Esophagus squamous epithelium (tissue), 5 donors: Measurements from ENCODE around the gene TIPARP. TPM values are rescaled to one million over a fixed set of nuclear protein-coding genes. Genes with fewer than 3 reads are reported as not detected.
"Not testable (repeated sequence)": the region's sequence is repeated elsewhere in the genome, so short reads cannot be mapped to it uniquely, and the experiment has no call there.

Source experiments
- DNase-seq: peaks from one replicate; lab custom pipeline; 2025; lab: John Stamatoyannopoulos, UW
- H3K27ac ChIP-seq, 4 donors: fragments of 200-600 bp; sonication (generic); one replicate each; pipeline ENCODE4 v1.5.1; 2016 to 2019; ENCODE audit warnings: mild to moderate bottlenecking in 1 of 4
- H3K27me3 ChIP-seq, 4 donors: fragments of 200-600 bp; sonication (generic); 1 replicate in 3 of 4; 2 replicates in 1 of 4; pipeline versions ENCODE4 v1.5.1 to v1.6.0; 2017 to 2021; ENCODE audit warnings: antibody characterized with exemption in 1 of 4
- H3K36me3 ChIP-seq, 3 donors: fragments of 200-600 bp; sonication (generic); one replicate each; pipeline ENCODE4 v1.5.1; 2016 to 2019
- H3K4me1 ChIP-seq, 3 donors: fragments of 200-600 bp; sonication (generic); one replicate each; pipeline ENCODE4 v1.5.1; 2017 to 2019
- H3K4me3 ChIP-seq, 4 donors: fragments of 200-600 bp; sonication (generic); 1 replicate in 3 of 4; 2 replicates in 1 of 4; pipeline ENCODE4 v1.5.1; 2016 to 2019; ENCODE audit warnings: mild to moderate bottlenecking in 2 of 4, moderate library complexity in 1 of 4
- H3K9me3 ChIP-seq, 3 donors: fragments of 200-600 bp; sonication (generic); one replicate each; pipeline ENCODE4 v1.5.1; 2016 to 2019
- POLR2A ChIP-seq, 4 donors: fragments of 450-650 bp; IDR thresholded peaks; one replicate each; pipeline ENCODE4 v1.6.1; 2017; ENCODE audit warnings: antibody characterized with exemption in 4 of 4, mild to moderate bottlenecking in 4 of 4, moderate library complexity in 3 of 4
- WGBS, 2 donors: methylation state at CpG; one replicate each; pipeline ENCODE4 v1.1.5; 2018; 5-methylcytosine and 5-hydroxymethylcytosine counted together
- intact Hi-C: fragments of 100-400 bp; cut with DNase I; formaldehyde crosslinking; loops from one replicate; pipeline ENCODE4 v1.15.0; 2022
- total RNA-seq, 4 donors: library from RNA; depleted of rRNA; stranded (reverse); fragments of >200 nt; gene quantifications; one replicate each; pipeline ENCODE4 v1.1.0, GENCODE V29; 2016
- TF ChIP-seq, protein P1 (sequence below), 6 experiments: fragments of 450-650 bp in 4 of 6; fragments of 200-600 bp in 2 of 6; sonication (generic) in 2 of 6; IDR thresholded peaks; one replicate each; pipeline ENCODE4 v1.5.1; 2016 to 2019; ENCODE audit warnings: antibody characterized with exemption in 6 of 6, mild to moderate bottlenecking in 4 of 6, moderate library complexity in 4 of 6
- donor health status: DM: yes; HTN: yes; CAD: no.

TIPARP gene
- total RNA-seq, 4 donors from 2014 or later: 28.0 to 40.4 (median 38.0) TPM

DNA sequence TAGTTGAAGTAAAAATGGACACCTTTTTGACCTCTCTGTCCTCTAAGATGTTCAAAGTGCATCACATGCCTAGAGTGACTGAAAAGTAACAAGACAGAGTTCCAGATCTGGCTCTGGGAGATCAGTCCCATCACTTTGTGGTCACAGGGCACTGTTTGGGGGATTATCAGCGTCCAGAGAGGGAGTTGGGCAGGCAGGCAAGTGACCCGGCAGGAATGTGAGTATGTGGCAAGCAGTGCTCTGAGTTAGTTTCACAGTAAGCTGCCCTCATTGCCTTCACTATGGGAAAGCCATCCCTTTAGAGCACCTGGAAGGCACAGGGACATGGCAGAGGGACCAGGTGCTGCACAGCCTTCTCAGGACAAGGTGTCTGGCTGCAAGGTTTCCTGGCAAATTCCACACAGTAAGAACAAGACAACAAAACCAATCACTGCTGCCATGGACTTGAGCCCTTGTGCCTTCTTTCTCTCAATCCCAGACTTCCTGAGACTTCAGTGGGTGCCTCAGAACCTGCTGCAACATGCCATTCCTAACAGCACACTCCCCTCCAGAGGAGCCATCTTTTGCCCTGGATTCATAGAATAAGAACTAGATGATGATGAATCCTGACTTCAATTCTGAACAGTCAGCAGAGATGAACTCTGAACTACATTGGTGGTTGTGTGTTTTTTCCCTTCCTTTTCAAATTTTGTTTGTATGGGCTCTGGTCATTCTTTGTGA, 55.2 kb downstream of the TIPARP start:
- Histone ChIP-seq H3K4me3 (no peak overlapping the region), H3K27ac (no peak overlapping the region), H3K4me1 (peaks cover 0 to 27% (median 2%) of the 10 kb centered on the region in 3 donors), H3K27me3 (no peaks in the 10 kb centered on the region), H3K36me3 (no peaks in the 10 kb centered on the region), H3K9me3 (no peaks in the 10 kb centered on the region)
- intact Hi-C loops: no loop called here
- DNase-seq: no peak
- TF ChIP-seq, protein P1, sequence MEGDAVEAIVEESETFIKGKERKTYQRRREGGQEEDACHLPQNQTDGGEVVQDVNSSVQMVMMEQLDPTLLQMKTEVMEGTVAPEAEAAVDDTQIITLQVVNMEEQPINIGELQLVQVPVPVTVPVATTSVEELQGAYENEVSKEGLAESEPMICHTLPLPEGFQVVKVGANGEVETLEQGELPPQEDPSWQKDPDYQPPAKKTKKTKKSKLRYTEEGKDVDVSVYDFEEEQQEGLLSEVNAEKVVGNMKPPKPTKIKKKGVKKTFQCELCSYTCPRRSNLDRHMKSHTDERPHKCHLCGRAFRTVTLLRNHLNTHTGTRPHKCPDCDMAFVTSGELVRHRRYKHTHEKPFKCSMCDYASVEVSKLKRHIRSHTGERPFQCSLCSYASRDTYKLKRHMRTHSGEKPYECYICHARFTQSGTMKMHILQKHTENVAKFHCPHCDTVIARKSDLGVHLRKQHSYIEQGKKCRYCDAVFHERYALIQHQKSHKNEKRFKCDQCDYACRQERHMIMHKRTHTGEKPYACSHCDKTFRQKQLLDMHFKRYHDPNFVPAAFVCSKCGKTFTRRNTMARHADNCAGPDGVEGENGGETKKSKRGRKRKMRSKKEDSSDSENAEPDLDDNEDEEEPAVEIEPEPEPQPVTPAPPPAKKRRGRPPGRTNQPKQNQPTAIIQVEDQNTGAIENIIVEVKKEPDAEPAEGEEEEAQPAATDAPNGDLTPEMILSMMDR (IDR thresholded peaks at IDR 0.05): no peak
- TF ChIP-seq POLR2A (IDR thresholded peaks at IDR 0.05): no peak
- 72 to 100% methylated on average over 1 to 2 of the region's 2 CpGs for WGBS, 2 donors

DNA sequence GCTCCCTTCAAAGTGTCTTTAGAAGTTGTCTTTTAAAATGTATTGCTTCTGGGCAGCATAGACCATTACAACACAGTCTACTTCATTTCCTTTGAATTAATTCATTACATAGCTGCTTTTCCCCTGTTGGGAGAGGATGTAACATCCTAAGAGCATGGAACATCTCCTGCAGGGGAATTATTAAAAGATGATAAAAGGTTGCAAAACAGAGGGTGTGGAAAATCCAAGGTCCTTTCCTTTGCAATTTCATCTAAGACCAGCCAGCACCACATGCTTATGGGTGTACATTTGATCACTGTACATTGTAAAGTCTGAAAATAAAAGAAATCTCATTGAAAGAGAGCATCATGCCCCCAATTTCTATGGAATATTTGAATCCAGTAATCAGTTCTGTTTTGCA, 57.4 kb downstream of the TIPARP start:
- H3K27me3 ChIP-seq: no peaks in the 10 kb centered on the region
- TF ChIP-seq, protein P1 (IDR thresholded peaks at IDR 0.05): no peak
- no peak for TF ChIP-seq POLR2A (IDR thresholded peaks at IDR 0.05)
- no peak for DNase-seq
- no peaks in the 10 kb centered on the region for H3K9me3 ChIP-seq
- H3K27ac ChIP-seq: no peak overlapping the region
- H3K36me3 ChIP-seq: no peaks in the 10 kb centered on the region
- H3K4me3 ChIP-seq: no peak overlapping the region
- H3K4me1 ChIP-seq: peaks cover 0 to 12% (median 2%) of the 10 kb centered on the region in 3 donors
- intact Hi-C loops: no loop called here

DNA sequence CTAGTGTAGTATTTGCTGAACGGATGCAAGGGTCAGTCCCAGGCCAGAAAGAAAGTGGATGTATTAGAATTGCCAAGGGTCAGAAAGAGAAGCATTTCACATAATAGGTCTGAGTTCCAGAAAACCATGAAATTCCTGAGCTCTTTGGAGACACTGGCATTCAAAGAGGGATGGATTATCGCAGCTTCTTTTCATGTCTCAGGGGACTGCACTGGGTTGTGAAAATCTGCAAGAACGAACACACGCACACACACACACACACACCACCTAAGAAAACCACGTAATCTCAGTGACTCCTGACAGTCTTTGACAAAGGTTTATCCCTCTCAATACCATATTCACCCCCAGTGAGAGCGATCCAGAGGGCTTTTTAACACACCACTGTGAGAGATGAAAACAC, 57.9 kb downstream of the TIPARP start:
- intact Hi-C loops: no loop called here
- WGBS, 2 donors: 67 to 68% methylated on average over 6 of the region's 6 CpGs
- Histone ChIP-seq H3K27me3 (no peaks in the 10 kb centered on the region), H3K27ac (no peak overlapping the region), H3K9me3 (no peaks in the 10 kb centered on the region), H3K36me3 (no peaks in the 10 kb centered on the region), H3K4me1 (peaks cover 0 to 12% (median 2%) of the 10 kb centered on the region in 3 donors), H3K4me3 (no peak overlapping the region)
- no peak for DNase-seq
- TF ChIP-seq, protein P1 (IDR thresholded peaks at IDR 0.05): no peak
- TF ChIP-seq POLR2A (IDR thresholded peaks at IDR 0.05): no peak

GRCh38 chr3:156732715-156733421, 58.5 kb downstream of the TIPARP start:
- H3K36me3 ChIP-seq: no peaks in the 10 kb centered on the region
- H3K27me3 ChIP-seq: no peaks in the 10 kb centered on the region
- WGBS, 2 donors: 89 to 91% methylated on average over 3 to 4 of the region's 4 CpGs
- intact Hi-C loops: no loop called here
- H3K4me3 ChIP-seq: no peak overlapping the region
- peaks cover 0 to 12% (median 2%) of the 10 kb centered on the region in 3 donors for H3K4me1 ChIP-seq
- no peak overlapping the region for H3K27ac ChIP-seq
- TF ChIP-seq POLR2A (IDR thresholded peaks at IDR 0.05): no peak
- TF ChIP-seq, protein P1 (IDR thresholded peaks at IDR 0.05): no peak
- no peak for DNase-seq
- H3K9me3 ChIP-seq: no peaks in the 10 kb centered on the region

- H3K4me3 ChIP-seq, H3K9me3 ChIP-seq, H3K27me3 ChIP-seq, H3K4me1 ChIP-seq, H3K36me3 ChIP-seq, DNase-seq, intact Hi-C loops, H3K27ac ChIP-seq: not testable (repeated sequence)
- 45 to 46% methylated on average over 3 of the region's 3 CpGs for WGBS, 2 donors
Observed at GRCh38 chr3:156734661-156735060, 60.3 kb downstream of the TIPARP start.
